Measurements from ENCODE around the gene STK24.

STK24 gene

GRCh38 chr13:98474292-98474691 is 102.6 kb downstream of the STK24 start:
- H3K4me3 ChIP-seq (ENCODE audit: low read depth, low read length) = no peak overlapping the region
- POLR2A ChIA-PET = interaction anchor here (0.6 kb wide), 1 partner anchor 10 kb away, joined by 3 read pairs; no protein-coding TSS in a partner anchor
- no peak for TF ChIP-seq CTCF (IDR thresholded peaks at IDR 0.05; ENCODE audit: insufficient read depth, low read length, missing control alignments)
- no peak for DNase-seq (ENCODE audit: low read depth, low spot score)
- CTCF ChIA-PET = no interaction called here

GRCh38 chr13:98473788-98474144 is 103.1 kb downstream of the STK24 start:
- DNase-seq (ENCODE audit: low read depth, low spot score) = no peak
- ChIA-PET POLR2A (interaction anchor here (0.6 kb wide), 1 partner anchor 11 kb away, joined by 3 read pairs; no protein-coding TSS in a partner anchor), CTCF (interaction anchor here (1.2 kb wide), 1 partner anchor 9 kb away, joined by 3 read pairs; no protein-coding TSS in a partner anchor)
- H3K4me3 ChIP-seq (ENCODE audit: low read depth, low read length) = no peak overlapping the region
- no peak for TF ChIP-seq CTCF (IDR thresholded peaks at IDR 0.05; ENCODE audit: insufficient read depth, low read length, missing control alignments)

GRCh38 chr13:98473135-98473787 is 103.6 kb downstream of the STK24 start:
- CTCF ChIA-PET = interaction anchor here (1.0 to 2.4 kb wide), 3 partner anchors 10 to 28 kb away, joined by 3 to 8 read pairs (median 3); no protein-coding TSS in a partner anchor
- no peak for DNase-seq (ENCODE audit: low read depth, low spot score)
- POLR2A ChIA-PET = interaction anchor here (0.6 kb wide), 1 partner anchor 11 kb away, joined by 3 read pairs; no protein-coding TSS in a partner anchor
- no peak overlapping the region for H3K4me3 ChIP-seq (ENCODE audit: low read depth, low read length)
- TF ChIP-seq CTCF (IDR thresholded peaks at IDR 0.05; ENCODE audit: insufficient read depth, low read length, missing control alignments) = no peak

GRCh38 chr13:98471934-98472333 is 105.0 kb downstream of the STK24 start:
- CTCF ChIA-PET = interaction anchor here (0.6 to 2.4 kb wide), 4 partner anchors 27 to 201 kb away, joined by 3 to 8 read pairs (median 4); no protein-coding TSS in a partner anchor
- H3K4me3 ChIP-seq (ENCODE audit: low read depth, low read length) = no peak overlapping the region
- no peak for TF ChIP-seq CTCF (IDR thresholded peaks at IDR 0.05; ENCODE audit: insufficient read depth, low read length, missing control alignments)
- no peak for DNase-seq (ENCODE audit: low read depth, low spot score)
- POLR2A ChIA-PET = no interaction called here

- POLR2A ChIA-PET = no interaction called here
- CTCF ChIA-PET = interaction anchor here (1.1 to 7.1 kb wide), 5 partner anchors 10 to 182 kb away, joined by 3 to 58 read pairs (median 8); no protein-coding TSS in a partner anchor
- DNase-seq (ENCODE audit: low read depth, low spot score) = no peak
- TF ChIP-seq CTCF (IDR thresholded peaks at IDR 0.05; ENCODE audit: insufficient read depth, low read length, missing control alignments) = no peak
- no peak overlapping the region for H3K4me3 ChIP-seq (ENCODE audit: low read depth, low read length)
Observed at GRCh38 chr13:98470920-98471319, 106.0 kb downstream of the STK24 start.

- ChIA-PET CTCF (interaction anchor here (1.2 to 7.1 kb wide), 7 partner anchors 11 to 203 kb away, joined by 3 to 58 read pairs (median 9); no protein-coding TSS in a partner anchor), POLR2A (interaction anchor here (0.5 kb wide), 1 partner anchor 11 kb away, joined by 4 read pairs; no protein-coding TSS in a partner anchor)
- no peak for TF ChIP-seq CTCF (IDR thresholded peaks at IDR 0.05; ENCODE audit: insufficient read depth, low read length, missing control alignments)
- DNase-seq (ENCODE audit: low read depth, low spot score) = no peak
- no peak overlapping the region for H3K4me3 ChIP-seq (ENCODE audit: low read depth, low read length)
Observed at GRCh38 chr13:98468929-98469328, 108.0 kb downstream of the STK24 start.
